ENCODE measurements around the gene AVEN. TPM values are rescaled to one million over a fixed set of nuclear protein-coding genes. Genes with fewer than 3 reads are reported as not detected.

AVEN gene
- total and polyA plus RNA-seq, 2 of the 8 experiments (the other 6 are each of a cell fraction or from before 2014, with no cell fraction given): 5.5 to 17.0 TPM

- no peak overlapping the region for H2BK120ac ChIP-seq (replicated peaks; ENCODE audit: low read depth, low read length)
- FAIRE-seq (no peak), DNase-seq (ENCODE audit: low read depth in 1 of 2, low spot score in 2 of 2) (no peak)
- no peaks in the 10 kb centered on the region for H4K20me1 ChIP-seq (replicated peaks in 1 of 2; ENCODE audit: control insufficient read depth in 1 of 2, insufficient read depth in 2 of 2, low read length in 2 of 2)
- H3K14ac ChIP-seq (ENCODE audit: insufficient read length): no peak overlapping the region
- H4K8ac ChIP-seq (ENCODE audit: extremely low read depth, insufficient read depth, low read length): no peak overlapping the region
- no peaks in the 10 kb centered on the region for H3K36me3 ChIP-seq (ENCODE audit: control insufficient read depth in 2 of 4, insufficient read depth in 4 of 4, low read length in 3 of 4)
- no peak overlapping the region for H3K27ac ChIP-seq (ENCODE audit: low read depth, low read length)
- H3K56ac ChIP-seq (replicated peaks; ENCODE audit: insufficient read length, low read depth, low read length): no peak overlapping the region
- no peak overlapping the region for H2BK15ac ChIP-seq (ENCODE audit: low read length)
- H3K9me3 ChIP-seq (ENCODE audit: insufficient read depth in 2 of 2, low read depth in 1 of 2, low read length in 1 of 2): no peaks in the 10 kb centered on the region
- H3K18ac ChIP-seq (ENCODE audit: extremely low read depth, low read length): no peak overlapping the region
- H3K9ac ChIP-seq (replicated peaks in 1 of 4; ENCODE audit: extremely low read depth in 1 of 4, low read depth in 3 of 4, low read length in 3 of 4): no peak overlapping the region
- H3K4me2 ChIP-seq (ENCODE audit: insufficient read depth in 1 of 2, low read depth in 2 of 2, low read length in 2 of 2): no peak overlapping the region
- H3K4ac ChIP-seq (replicated peaks; ENCODE audit: insufficient read length, low read depth, low read length): no peak overlapping the region
- H2BK12ac ChIP-seq (ENCODE audit: low read depth, low read length): no peak overlapping the region
- no peak overlapping the region for H2BK5ac ChIP-seq (ENCODE audit: low read depth, low read length)
- H3K79me1 ChIP-seq (ENCODE audit: low read depth, low read length): no peaks in the 10 kb centered on the region
- 0 out of 7 replicates have a peak, but pooled peaks cover 0 to 2% (median 0%) of the 10 kb centered on the region in 4 experiments for H3K4me1 ChIP-seq (replicated peaks in 1 of 4; ENCODE audit: control insufficient read depth in 3 of 4, insufficient read depth in 4 of 4, low read length in 3 of 4)
- no peak overlapping the region for H2BK20ac ChIP-seq (ENCODE audit: low read length)
- no peak overlapping the region for H3K23ac ChIP-seq (ENCODE audit: insufficient read length)
- no peaks in the 10 kb centered on the region for H3K27me3 ChIP-seq (replicated peaks in 1 of 4; ENCODE audit: control insufficient read depth in 3 of 4, extremely low read depth in 1 of 4, insufficient read depth in 3 of 4, low read length in 3 of 4)
- H4K91ac ChIP-seq (replicated peaks; ENCODE audit: insufficient read length, low read length): no peak overlapping the region
- POLR2A ChIA-PET (ENCODE audit: partially characterized antibody): no interaction called here
- no peak overlapping the region for H2AFZ ChIP-seq (ENCODE audit: low read length)
- TF ChIP-seq TAF1 (IDR thresholded peaks at IDR 0.05; ENCODE audit: low read depth, low read length): no peak
- no peak for TF ChIP-seq HDAC6 (IDR thresholded peaks at IDR 0.05; ENCODE audit: low read depth, low read length)
- no peak for TF ChIP-seq USF2 (IDR thresholded peaks at IDR 0.05; ENCODE audit: low read length)
- no peak for TF ChIP-seq ZNF274 (IDR thresholded peaks at IDR 0.05; ENCODE audit: borderline replicate concordance, extremely low read depth, low read length)
- no peak for TF ChIP-seq GABPA (IDR thresholded peaks at IDR 0.05; ENCODE audit: borderline replicate concordance, insufficient read depth, low read length)
- no peak for TF ChIP-seq SP4 (IDR thresholded peaks at IDR 0.05; ENCODE audit: low read length)
- TF ChIP-seq YY1 (IDR thresholded peaks at IDR 0.05; ENCODE audit: low read depth, low read length): no peak
- no peak for TF ChIP-seq EGR1 (IDR thresholded peaks at IDR 0.05; ENCODE audit: borderline replicate concordance, low read depth, low read length)
- TF ChIP-seq TBP (IDR thresholded peaks at IDR 0.05; ENCODE audit: low read depth, low read length): no peak
- TF ChIP-seq ATF3 (IDR thresholded peaks at IDR 0.05; ENCODE audit: insufficient read depth, low read depth, low read length): no peak
- no peak for TF ChIP-seq SIX5 (IDR thresholded peaks at IDR 0.05; ENCODE audit: low read depth, low read length)
- 95% methylated on average over 9 of the region's 9 CpGs; no CpG with 5 or more reads in 1 of the 2 experiments for WGBS, 2 experiments (ENCODE audit: extremely low coverage in 1 of 2, insufficient coverage in 1 of 2, insufficient read length in 1 of 2, insufficient replicate concordance in 2 of 2, low coverage in 1 of 2, low lambda C conversion rate in 2 of 2, missing lambda C conversion rate in 1 of 2)
- no peak overlapping the region for H2AK5ac ChIP-seq (ENCODE audit: low read depth, low read length)
- H4K5ac ChIP-seq (ENCODE audit: insufficient read length, low read depth, low read length): no peak overlapping the region
- no peak overlapping the region for H3K4me3 ChIP-seq (ENCODE audit: extremely low read depth in 1 of 4, insufficient read depth in 2 of 4, low read depth in 3 of 4, low read length in 4 of 4)
- H3K79me2 ChIP-seq (ENCODE audit: control insufficient read depth in 1 of 2, insufficient read depth in 2 of 2, low read length in 2 of 2): no peaks in the 10 kb centered on the region
- no peaks in the 10 kb centered on the region for H3K23me2 ChIP-seq (ENCODE audit: low read depth, low read length)
- CTCF ChIA-PET (ENCODE audit: partially characterized antibody): no interaction called here
Observed at GRCh38 chr15:34013746-34014145, 25.3 kb downstream of the AVEN start.

Measured in H1 (cell line).